Measurements from ENCODE around the gene HHAT.

DNA sequence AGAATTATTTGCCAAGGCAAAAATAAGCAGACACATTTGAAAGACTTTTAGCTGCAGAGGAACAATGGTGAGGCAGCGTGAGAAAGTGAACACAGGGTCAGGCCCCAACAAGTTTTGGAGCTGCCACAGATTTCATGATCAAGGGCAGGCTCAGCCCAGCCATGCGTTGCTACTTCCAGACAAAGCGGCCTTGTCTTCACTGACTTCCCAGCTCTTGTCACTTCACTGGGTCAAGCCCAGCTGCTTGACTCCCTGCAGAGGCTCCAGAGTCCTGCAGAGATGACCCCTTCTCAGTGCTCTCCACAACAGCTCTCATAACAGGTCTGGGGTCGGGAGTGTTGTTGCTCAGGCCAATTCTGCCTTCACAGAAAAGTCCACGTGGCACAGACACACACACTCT is 35.8 kb downstream of the HHAT start:
- TF ChIP-seq, protein P1, sequence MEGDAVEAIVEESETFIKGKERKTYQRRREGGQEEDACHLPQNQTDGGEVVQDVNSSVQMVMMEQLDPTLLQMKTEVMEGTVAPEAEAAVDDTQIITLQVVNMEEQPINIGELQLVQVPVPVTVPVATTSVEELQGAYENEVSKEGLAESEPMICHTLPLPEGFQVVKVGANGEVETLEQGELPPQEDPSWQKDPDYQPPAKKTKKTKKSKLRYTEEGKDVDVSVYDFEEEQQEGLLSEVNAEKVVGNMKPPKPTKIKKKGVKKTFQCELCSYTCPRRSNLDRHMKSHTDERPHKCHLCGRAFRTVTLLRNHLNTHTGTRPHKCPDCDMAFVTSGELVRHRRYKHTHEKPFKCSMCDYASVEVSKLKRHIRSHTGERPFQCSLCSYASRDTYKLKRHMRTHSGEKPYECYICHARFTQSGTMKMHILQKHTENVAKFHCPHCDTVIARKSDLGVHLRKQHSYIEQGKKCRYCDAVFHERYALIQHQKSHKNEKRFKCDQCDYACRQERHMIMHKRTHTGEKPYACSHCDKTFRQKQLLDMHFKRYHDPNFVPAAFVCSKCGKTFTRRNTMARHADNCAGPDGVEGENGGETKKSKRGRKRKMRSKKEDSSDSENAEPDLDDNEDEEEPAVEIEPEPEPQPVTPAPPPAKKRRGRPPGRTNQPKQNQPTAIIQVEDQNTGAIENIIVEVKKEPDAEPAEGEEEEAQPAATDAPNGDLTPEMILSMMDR (IDR thresholded peaks at IDR 0.05), result no peak
- no peak for TF ChIP-seq POLR2A (IDR thresholded peaks at IDR 0.05)

Measured in esophagus squamous epithelium (tissue), 4 donors.